Forelimb muscle (tissue), 1 donor: ENCODE measurements around the gene KRT79. TPM values are rescaled to one million over a fixed set of nuclear protein-coding genes. Genes with fewer than 3 reads are reported as not detected.

ENCODE experiments used
- DNase-seq: peaks from one replicate; pipeline ENCODE4 v3.0.0-alpha.2; 2013; ENCODE audit warnings: low read depth
- polyA plus RNA-seq: library from polyadenylated mRNA; unstranded; fragments of 120-200 nt; gene quantifications from one replicate; pipeline ENCODE4 v1.2.1, GENCODE V29; 2013; ENCODE audit not compliant: insufficient read length

Gene KRT79
- polyA plus RNA-seq, 1 donor: not detected

DNA sequence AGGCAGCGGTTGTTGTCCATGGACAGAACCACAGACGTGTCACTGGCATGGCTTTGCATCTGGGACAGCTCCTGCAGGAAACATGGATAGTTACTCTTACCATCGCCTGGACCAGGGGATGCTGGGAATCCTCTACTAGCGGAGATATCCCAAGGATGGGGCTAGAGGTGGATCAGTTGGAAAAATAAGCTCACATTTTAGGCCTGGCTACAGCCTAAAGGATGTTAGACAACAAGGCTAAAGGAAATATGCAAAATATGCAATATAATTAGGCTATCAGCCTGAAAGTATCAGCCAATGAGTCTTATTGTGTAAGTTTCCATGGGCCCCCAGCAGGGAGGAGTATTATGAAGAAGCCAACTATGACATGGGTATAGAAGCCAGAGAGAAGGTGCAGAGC is 61.9 kb downstream of the KRT79 start:
- no peak for DNase-seq

DNA sequence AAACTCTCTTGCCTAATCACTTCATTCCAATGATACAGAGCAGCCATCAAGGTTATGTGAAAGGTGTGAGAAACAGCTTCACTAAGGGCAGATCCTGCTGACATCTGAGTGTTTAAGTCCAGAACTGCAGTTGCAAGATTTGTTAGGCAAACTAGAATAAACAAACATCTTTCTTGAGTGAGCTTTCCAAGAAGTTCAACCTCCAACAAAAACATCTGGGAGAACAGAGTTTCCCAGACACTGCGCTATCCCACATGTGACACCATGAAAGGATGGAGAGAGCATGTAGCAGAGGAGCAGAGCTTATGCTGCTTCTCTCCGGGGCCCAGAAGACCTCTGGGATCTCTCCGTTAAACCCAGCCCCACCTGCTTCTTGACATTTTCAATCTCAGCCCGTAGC is 62.6 kb downstream of the KRT79 start:
- no peak for DNase-seq

Other genes starting within 250 kb of the KRT79 start
- gene KRT72, start 232.8 kb downstream of the KRT79 start, polyA plus RNA-seq: 0.08 TPM
- gene KRT73, start 215.8 kb downstream of the KRT79 start, polyA plus RNA-seq: not detected
- not detected for gene KRT2, start 182.1 kb downstream of the KRT79 start, polyA plus RNA-seq
- gene KRT1, start 153.9 kb downstream of the KRT79 start, polyA plus RNA-seq: 1.0 TPM
- not detected for gene KRT77, start 130.8 kb downstream of the KRT79 start, polyA plus RNA-seq
- not detected for gene KRT76, start 57.0 kb downstream of the KRT79 start, polyA plus RNA-seq
- gene KRT3, start 38.2 kb downstream of the KRT79 start, polyA plus RNA-seq: not detected
- gene KRT4, start 20.2 kb downstream of the KRT79 start, polyA plus RNA-seq: not detected
- not detected for gene KRT78, start 14.7 kb upstream of the KRT79 start, polyA plus RNA-seq
- gene KRT8, start 70.8 kb upstream of the KRT79 start, polyA plus RNA-seq: 3.2 TPM
- gene KRT18, start 114.8 kb upstream of the KRT79 start, polyA plus RNA-seq: 4.0 TPM
- gene EIF4B, start 172.1 kb upstream of the KRT79 start, polyA plus RNA-seq: 449 TPM
- 97.9 TPM for gene TNS2, start 215.8 kb upstream of the KRT79 start, polyA plus RNA-seq
- gene SPRYD3, start 245.1 kb upstream of the KRT79 start, polyA plus RNA-seq: 18.4 TPM